RKO (cell line): ENCODE measurements around the gene ASCL2.

Experiments
- DNase-seq: peaks from one replicate; pipeline ENCODE4 v3.0.0-alpha.2; 2016; ENCODE audit warnings: low spot score

The ASCL2 gene

DNA sequence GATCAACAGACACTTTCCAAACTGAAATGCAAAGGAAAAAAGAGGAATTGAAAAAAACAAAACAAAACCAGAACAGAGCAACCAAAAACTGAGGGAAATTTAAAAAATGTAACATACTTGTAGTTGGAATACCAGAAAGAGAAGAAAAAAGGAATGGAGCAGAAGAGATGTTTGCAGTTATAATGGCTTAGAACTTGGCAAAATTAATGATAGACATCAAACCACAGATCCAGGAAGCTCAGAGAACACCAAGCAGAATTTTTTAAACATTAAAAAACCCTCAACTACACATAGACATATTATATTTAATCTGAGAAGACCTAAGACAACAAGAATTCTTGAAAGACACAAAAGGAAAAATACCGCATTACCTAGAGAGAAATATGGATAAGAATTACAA lies 46.1 kb downstream of the ASCL2 start:
- DNase-seq, result no peak

DNA sequence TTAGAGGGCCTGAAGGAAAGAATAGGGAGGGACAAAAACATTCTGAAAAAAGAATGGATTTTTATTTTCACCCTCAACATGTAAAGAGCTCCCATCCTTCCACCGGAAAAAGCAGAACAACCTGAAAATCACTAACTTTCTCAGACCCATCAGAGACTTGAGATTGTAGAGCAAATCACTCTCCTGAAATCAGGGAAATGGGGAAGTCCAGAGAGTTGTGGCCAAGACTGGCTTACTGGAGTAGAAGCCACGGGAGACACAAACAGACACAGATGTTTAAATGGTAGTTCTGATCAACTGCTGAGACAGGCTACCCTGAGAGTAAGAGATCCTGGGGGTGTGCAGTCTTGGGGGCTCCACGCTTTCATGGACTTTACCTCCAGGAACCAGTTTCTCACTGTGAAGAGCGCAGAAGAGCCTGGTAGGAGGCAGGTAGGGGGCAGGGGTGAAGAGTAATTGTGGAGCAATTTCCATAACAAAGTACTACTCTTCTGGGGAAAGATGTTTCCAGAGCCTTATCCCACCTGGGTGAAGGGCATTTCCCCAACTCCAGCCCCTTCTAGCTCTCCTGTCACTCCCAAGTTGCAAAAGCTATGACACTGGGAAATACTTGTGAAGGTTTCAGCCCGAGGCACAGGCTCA lies 47.1 kb downstream of the ASCL2 start:
- DNase-seq, result no peak

DNA sequence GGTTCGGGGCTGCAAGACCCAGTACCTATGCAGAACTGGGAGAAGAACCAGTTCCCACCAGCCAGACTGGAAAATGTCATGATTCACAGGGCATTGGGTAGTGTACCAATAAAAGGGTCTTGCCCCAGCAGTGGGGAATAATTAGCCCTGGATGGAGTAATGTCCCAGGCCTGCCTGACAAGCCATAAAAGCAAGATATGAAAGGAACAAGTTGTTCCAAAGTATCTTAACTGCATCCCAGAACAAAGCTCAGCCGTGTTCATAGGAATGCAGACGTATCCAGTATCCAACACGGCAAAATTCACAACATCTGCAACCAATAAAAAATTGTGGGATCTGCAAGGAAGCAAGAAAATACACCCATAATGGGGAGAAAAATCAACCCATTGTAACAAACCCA lies 47.9 kb downstream of the ASCL2 start:
- DNase-seq, result no peak

DNA sequence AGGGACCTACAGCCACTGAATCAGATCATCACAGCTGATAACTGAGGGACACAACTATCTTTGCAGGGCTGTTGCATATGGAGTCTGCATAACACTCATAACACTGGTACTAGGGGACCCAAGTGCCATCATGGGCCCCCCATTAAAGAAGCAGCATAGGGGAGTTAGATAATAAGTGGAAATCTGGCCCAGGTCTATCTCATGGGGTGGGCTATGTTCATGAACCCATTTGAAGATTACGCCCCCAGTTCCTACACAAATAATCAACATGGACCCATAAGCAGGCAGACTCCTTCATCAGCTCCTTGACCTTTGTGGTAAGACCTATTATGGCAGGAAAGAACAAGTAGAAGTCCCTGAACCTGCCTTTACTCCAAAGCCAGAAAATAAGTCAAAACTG lies 48.8 kb downstream of the ASCL2 start:
- no peak for DNase-seq

DNA sequence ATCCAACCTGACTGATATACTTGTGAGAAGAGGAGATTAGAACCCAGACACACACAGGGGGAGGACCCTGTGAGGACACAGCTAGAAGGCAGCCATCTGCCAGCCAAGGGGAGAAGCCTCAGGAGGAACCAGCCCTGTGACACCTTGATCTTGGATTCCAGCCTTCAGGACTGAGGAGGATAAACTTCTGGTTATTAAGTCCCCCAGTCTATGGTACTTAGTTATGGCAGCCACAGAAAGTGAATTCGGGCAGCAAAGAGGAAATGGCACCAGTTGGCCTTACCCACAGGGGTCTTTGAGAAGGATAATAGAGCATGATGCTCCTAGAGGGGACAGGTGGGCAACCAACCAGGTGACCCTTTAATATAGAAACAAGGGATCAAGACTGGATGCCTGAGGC lies 49.4 kb downstream of the ASCL2 start:
- DNase-seq, result no peak

DNA sequence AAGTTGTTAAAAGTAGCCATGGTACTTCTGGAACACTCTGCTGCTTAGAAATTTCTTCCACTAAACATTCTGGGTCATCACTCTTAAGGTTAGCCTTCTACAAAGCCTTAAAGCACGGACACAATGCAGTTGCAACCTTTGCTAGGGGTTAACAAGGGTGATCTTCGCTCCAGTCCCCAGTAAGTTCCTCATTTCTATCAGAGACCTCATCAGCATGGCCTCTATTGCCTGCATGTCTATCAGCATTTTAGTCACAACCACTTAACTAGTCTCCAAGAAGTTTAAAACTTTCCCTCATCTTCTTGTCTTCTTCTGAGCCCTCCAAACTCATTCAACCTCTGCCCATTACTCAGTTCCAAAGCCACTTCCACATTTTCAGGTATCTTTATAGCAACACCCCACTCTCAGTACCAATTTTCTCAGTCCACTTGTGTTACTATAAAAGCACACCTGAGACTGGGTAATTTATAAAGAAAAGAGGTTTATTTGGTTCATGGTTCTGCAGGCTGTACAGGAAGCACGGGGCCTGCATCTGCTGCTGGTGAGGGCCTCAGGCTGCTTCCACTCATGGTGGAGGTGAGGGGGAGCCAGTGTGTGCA lies 50.1 kb downstream of the ASCL2 start:
- no peak for DNase-seq

DNA sequence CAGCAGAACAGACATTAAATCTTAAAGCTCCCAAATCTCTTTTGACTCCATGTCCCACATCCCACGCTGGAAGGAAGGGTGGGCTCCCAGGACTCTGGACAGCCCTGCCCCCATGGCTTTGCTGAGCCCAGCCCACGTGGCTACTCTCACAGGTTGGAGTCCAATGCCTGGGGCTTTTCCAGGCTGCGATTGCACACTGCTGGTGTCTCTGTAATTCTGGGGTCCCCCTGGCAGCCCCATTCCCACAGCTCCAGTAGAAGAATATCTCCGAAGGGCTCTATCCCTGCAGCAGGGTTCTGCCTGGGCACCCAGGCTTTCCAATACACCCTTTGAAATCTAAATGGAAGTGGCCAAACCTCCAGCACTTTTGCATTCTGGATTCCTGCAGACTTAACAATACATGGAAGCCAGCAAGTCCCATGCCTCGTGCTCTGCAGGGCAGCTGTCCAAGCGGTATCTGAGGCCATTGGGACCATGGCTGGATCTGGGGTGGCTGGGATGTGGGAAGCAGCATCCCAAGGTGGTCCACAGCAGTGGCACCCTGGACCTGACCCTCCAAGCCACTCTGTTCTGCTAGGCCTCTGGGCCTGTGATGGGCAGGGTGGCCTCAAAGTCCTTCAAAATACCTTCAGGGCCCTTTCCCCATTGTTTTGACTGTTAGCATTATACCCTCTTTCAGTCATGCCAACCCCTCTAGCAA lies 50.9 kb downstream of the ASCL2 start:
- DNase-seq, result no peak
